Esophagus squamous epithelium (tissue), 5 donors: Measurements from ENCODE around the gene RNF126. TPM values are rescaled to one million over a fixed set of nuclear protein-coding genes. Genes with fewer than 3 reads are reported as not detected.

Experiments
- DNase-seq: peaks from one replicate; lab custom pipeline; 2025; lab: John Stamatoyannopoulos, UW
- H3K27ac ChIP-seq, 4 donors: fragments of 200-600 bp; sonication (generic); one replicate each; pipeline ENCODE4 v1.5.1; 2016 to 2019; ENCODE audit warnings: mild to moderate bottlenecking in 1 of 4
- H3K27me3 ChIP-seq, 4 donors: fragments of 200-600 bp; sonication (generic); 1 replicate in 3 of 4; 2 replicates in 1 of 4; pipeline versions ENCODE4 v1.5.1 to v1.6.0; 2017 to 2021; ENCODE audit warnings: antibody characterized with exemption in 1 of 4
- H3K36me3 ChIP-seq, 3 donors: fragments of 200-600 bp; sonication (generic); one replicate each; pipeline ENCODE4 v1.5.1; 2016 to 2019
- H3K4me1 ChIP-seq, 3 donors: fragments of 200-600 bp; sonication (generic); one replicate each; pipeline ENCODE4 v1.5.1; 2017 to 2019
- H3K4me3 ChIP-seq, 4 donors: fragments of 200-600 bp; sonication (generic); 1 replicate in 3 of 4; 2 replicates in 1 of 4; pipeline ENCODE4 v1.5.1; 2016 to 2019; ENCODE audit warnings: mild to moderate bottlenecking in 2 of 4, moderate library complexity in 1 of 4
- H3K9me3 ChIP-seq, 3 donors: fragments of 200-600 bp; sonication (generic); one replicate each; pipeline ENCODE4 v1.5.1; 2016 to 2019
- CTCF ChIP-seq, 6 experiments: fragments of 450-650 bp in 4 of 6; fragments of 200-600 bp in 2 of 6; sonication (generic) in 2 of 6; IDR thresholded peaks; one replicate each; pipeline ENCODE4 v1.5.1; 2016 to 2019; ENCODE audit warnings: antibody characterized with exemption in 6 of 6, mild to moderate bottlenecking in 4 of 6, moderate library complexity in 4 of 6
- POLR2A ChIP-seq, 4 donors: fragments of 450-650 bp; IDR thresholded peaks; one replicate each; pipeline ENCODE4 v1.6.1; 2017; ENCODE audit warnings: antibody characterized with exemption in 4 of 4, mild to moderate bottlenecking in 4 of 4, moderate library complexity in 3 of 4
- WGBS, 2 donors: methylation state at CpG; one replicate each; pipeline ENCODE4 v1.1.5; 2018; 5-methylcytosine and 5-hydroxymethylcytosine counted together
- intact Hi-C: fragments of 100-400 bp; cut with DNase I; formaldehyde crosslinking; loops from one replicate; pipeline ENCODE4 v1.15.0; 2022
- total RNA-seq, 4 donors: library from RNA; depleted of rRNA; stranded (reverse); fragments of >200 nt; gene quantifications; one replicate each; pipeline ENCODE4 v1.1.0, GENCODE V29; 2016
- donor health status: DM: yes; HTN: yes; CAD: no.

RNF126 gene
- total RNA-seq, 4 donors from 2014 or later = 82.1 to 118 (median 98.4) TPM

- WGBS, 2 donors = 72 to 92% methylated on average over 21 to 26 of the region's 43 CpGs
- H3K4me3 ChIP-seq = no peak overlapping the region
- no peaks in the 10 kb centered on the region for H3K27me3 ChIP-seq
- intact Hi-C loops = no loop called here
- TF ChIP-seq CTCF (IDR thresholded peaks at IDR 0.05) (no peak), POLR2A (IDR thresholded peaks at IDR 0.05) (no peak)
- no peak overlapping the region for H3K27ac ChIP-seq
- no peaks in the 10 kb centered on the region for H3K9me3 ChIP-seq
- peaks cover 11 to 65% (median 13%) of the 10 kb centered on the region in 3 donors for H3K36me3 ChIP-seq
- H3K4me1 ChIP-seq = peaks cover 43 to 75% (median 46%) of the 10 kb centered on the region in 3 donors
- DNase-seq = no peak
These were observed 6.1 kb downstream of the RNF126 start for GRCh38 chr19:656751-657559.

GRCh38 chr19:655691-656090, 7.3 kb downstream of the RNF126 start:
- intact Hi-C loops = no loop called here

GRCh38 chr19:653425-653824, 9.6 kb downstream of the RNF126 start:
- Histone ChIP-seq H3K4me3 (no peak overlapping the region), H3K27me3 (no peaks in the 10 kb centered on the region), H3K36me3 (peaks cover 42 to 98% (median 44%) of the 10 kb centered on the region in 3 donors), H3K9me3 (no peaks in the 10 kb centered on the region), H3K27ac (no peak overlapping the region), H3K4me1 (peaks cover 8 to 40% (median 13%) of the 10 kb centered on the region in 3 donors)
- TF ChIP-seq POLR2A (IDR thresholded peaks at IDR 0.05) = no peak
- no peak for TF ChIP-seq CTCF (IDR thresholded peaks at IDR 0.05)
- intact Hi-C loops = no loop called here
- DNase-seq = no peak
- WGBS, 2 donors = 88 to 93% methylated on average over 8 to 13 of the region's 17 CpGs

More at GRCh38 chr19:655691-656090, 7.3 kb downstream of the RNF126 start:
- Histone ChIP-seq H3K36me3 (peaks cover 22 to 78% (median 24%) of the 10 kb centered on the region in 3 donors), H3K9me3 (no peaks in the 10 kb centered on the region), H3K4me3 (no peak overlapping the region), H3K27ac (no peak overlapping the region), H3K4me1 (peaks cover 31 to 62% (median 34%) of the 10 kb centered on the region in 3 donors), H3K27me3 (no peaks in the 10 kb centered on the region)
- TF ChIP-seq CTCF (IDR thresholded peaks at IDR 0.05) (no peak), POLR2A (IDR thresholded peaks at IDR 0.05) (no peak)
- WGBS, 2 donors = 79 to 85% methylated on average over 11 to 14 of the region's 17 CpGs
- DNase-seq = no peak

- Histone ChIP-seq H3K27me3 (no peaks in the 10 kb centered on the region), H3K4me3 (no peak overlapping the region), H3K36me3 (peaks cover 49 to 98% (median 49%) of the 10 kb centered on the region in 3 donors), H3K27ac (no peak overlapping the region), H3K4me1 (peaks cover 1 to 33% (median 6%) of the 10 kb centered on the region in 3 donors), H3K9me3 (no peaks in the 10 kb centered on the region)
- WGBS, 2 donors = 90 to 92% methylated on average over 2 to 10 of the region's 54 CpGs
- TF ChIP-seq CTCF (IDR thresholded peaks at IDR 0.05) (no peak), POLR2A (IDR thresholded peaks at IDR 0.05) (no peak)
- intact Hi-C loops = no loop called here
- no peak for DNase-seq
These were observed 10.3 kb downstream of the RNF126 start for GRCh38 chr19:652467-653389.
